HG03025 (cell line): ENCODE measurements around the gene ATP5F1E.
A peak's percentile ranks its signal among the peaks of the same experiment; 100 is the strongest.

Experiments
- ATAC-seq: cut with Tn5 transposase; IDR thresholded peaks from one replicate; pipeline ENCODE4 v1.9.1; 2021; ENCODE audit warnings: mild to moderate bottlenecking, moderate library complexity; ENCODE audit not compliant: unreplicated experiment, low FRiP score

The ATP5F1E gene

DNA sequence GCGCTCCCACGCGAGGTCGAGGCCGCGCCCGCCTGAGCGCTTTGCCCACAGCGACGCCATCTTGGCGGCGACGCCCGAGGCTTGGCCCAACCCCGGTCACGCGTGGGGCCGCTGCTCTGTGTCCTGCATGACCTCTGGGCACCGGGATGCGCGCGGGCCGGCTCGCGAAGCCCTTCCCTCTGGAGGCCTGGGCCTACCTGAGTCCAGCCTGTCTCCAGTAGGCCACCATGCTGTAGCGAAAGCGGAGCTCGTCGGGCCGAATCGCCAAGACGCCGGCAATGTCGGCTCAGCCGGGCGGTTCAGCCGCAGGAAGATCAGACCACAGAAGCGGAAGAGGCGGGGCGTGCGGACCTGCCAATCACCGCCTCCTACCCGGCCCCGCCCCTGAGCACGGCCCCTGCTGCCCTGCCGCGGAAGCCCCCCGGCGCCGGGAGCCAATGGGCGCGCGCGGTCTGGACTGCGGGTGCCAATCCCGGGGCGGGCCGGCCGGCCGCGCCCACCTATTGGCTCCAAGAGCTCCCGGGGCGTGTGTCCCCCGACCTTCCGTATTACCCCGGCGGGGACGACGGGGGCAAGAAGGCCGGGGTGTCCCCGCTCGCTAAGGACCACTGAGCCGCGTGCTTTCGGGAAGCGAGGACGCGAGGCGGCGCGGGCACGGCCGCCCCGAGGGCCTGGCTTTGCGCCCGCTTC, at the start of gene ATP5F1E:
Gene ATP5F1E (minus strand): TSS at position 313 of the 690 bp plus-strand sequence. CDS start 84 bp downstream, at position 229.
- peak; percentile 88 for ATAC-seq

DNA sequence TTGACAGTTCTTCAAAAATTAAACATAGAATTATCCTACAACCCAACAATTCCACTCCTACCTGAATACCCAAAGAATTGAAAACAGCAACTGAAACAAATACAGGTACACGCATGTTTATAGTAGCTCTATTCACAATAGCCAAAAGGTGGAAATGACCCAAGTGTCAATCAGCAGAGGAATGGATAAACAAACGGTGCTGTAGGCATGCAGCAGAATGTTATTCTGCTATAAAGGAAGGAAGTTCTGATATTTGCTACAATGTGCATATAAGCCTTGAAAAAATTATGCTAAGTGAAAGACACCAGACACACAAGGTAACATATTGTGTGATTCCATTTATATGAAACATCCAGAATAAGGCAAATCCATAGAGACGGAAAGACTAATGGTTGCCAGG, 48.9 kb upstream of the ATP5F1E start:
- no peak for ATAC-seq

DNA sequence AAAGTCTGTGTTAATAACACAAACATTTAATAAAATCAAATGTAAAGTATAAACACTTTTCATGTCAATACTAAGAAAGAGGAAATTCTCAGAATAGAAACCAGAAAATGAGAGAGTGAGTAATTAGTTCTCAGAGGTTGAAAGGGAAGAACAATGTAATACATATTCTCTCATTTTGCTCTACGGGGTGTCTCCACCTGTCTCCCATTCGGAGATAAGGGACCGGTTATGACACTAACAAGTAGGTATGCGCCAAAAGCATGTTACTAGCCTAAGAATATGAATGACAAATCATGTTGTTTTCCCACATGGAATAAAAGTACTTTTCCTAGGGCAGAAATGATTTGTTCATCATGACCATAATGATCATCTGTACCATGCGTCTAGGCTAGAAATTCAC, 46.1 kb upstream of the ATP5F1E start:
- ATAC-seq = no peak

DNA sequence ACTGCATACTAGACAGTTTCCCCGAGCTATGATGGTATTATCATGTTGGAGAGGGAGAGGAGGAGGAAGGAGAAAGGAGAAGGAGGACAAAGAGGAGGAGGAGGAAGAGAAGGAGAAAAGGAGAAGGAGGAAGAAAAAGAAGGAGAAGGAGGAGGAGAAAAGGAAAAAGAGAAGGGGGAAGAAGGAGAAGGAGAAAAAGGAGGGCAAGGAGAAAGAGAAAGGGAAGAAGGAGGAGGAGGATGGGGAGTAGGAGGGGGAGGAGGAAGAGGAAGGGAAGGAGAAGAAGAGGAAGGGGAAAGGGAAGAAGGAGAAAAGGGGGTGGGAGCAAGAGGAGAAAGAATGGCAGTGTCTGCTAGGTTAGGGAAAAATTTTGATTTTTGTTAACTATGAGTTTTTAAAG, 45.6 kb upstream of the ATP5F1E start:
- ATAC-seq = no peak

DNA sequence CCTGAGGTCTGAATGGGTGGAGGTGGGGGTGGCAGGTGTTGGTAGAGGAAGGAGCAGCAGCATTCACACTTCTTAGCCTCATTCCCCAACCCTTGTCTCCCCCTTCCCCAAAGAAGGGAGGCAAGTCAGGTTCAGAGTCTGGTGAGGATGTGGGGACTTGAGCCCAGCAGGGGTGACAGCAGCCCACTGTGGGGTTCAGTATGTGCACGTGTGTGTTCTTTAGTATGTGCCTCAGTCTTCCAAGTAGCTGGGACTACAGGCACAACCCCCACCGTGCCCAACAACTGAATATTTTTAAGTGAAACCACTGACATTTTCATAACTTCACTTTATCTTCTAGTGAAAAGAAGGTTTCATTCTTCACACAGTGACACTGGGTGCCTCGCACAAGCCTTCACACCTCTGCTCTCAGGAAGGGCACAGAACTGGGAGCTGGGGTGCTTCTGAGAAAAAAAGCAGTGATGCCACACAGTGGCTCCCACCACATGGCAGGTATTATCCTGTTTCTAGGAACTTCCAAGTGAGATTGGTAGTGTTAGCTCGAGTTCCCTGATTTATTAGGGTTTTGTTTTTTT, 43.9 kb upstream of the ATP5F1E start:
- no peak for ATAC-seq

DNA sequence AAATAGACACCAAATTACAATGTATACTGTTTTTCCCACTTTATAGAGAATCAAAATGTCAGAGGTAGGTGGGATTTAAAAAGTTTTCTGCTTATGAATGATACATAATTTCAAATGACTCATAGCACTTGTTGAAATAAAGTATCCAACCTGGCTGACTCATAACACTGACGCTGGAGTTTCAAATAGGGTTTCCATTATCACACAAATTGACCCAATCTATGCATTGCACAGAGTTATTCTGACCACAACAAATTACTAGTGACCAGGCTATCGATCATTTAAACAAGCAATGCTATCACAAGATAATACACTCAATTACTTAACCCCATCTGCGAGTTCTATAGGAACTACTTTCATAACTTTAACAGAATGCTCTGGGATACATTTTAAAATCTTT, 42.3 kb upstream of the ATP5F1E start:
- no peak for ATAC-seq

DNA sequence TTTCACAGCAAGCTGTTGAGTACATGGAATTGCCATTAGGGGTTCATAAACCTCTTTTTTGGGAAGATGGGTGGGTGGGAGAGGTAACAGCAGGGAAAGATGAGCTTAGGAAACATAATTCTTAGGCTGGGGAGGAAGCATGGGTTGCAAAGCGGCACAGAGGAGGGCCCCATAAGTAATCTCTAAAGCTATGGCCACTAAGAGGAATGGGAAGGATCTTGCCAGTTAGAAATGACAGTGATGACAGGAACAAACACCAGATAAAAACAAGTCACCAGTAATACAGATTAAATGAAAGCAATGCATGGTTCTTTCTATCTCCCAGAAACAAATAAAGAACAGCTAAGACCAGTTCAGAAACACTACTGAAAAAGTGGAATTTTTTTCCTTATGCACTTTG, 41.4 kb upstream of the ATP5F1E start:
- no peak for ATAC-seq

DNA sequence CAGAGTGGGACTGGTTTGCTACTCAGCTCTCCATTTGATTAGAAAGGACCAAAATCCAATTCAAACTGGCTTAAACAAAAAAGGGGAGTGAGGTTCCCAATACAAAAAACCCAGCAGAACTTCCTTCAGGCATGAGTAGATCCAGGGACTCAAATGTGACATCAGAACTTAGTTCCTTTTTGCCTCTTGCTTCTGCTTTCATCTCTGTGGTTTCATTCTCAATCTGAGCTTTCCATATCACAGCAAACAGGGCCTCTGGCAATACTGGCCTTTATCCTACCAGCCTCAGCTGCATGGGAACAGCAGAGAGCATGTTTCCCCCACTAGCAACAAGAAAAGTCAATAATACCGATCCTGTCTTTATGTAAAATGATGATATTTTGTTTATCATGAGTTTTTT, 39.1 kb upstream of the ATP5F1E start:
- no peak for ATAC-seq

DNA sequence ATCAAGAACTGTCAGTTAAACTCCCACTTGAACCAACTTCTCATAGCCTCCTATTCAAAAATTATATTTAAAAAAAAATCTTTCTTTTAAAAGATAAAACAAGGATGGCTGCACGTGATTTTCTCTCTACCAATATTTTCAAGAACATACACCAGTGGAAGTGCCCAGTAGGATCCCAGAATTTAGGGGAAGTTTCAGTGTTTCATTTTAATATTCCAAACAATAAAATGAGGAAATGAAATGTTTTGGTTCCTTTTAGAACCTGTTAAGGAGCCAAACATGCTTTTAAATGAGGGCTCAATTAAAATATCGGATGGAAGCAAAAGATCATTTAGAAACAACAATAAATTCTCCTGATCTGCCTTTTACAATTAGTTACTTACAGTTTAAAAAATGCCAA, 36.9 kb upstream of the ATP5F1E start:
- ATAC-seq = no peak

DNA sequence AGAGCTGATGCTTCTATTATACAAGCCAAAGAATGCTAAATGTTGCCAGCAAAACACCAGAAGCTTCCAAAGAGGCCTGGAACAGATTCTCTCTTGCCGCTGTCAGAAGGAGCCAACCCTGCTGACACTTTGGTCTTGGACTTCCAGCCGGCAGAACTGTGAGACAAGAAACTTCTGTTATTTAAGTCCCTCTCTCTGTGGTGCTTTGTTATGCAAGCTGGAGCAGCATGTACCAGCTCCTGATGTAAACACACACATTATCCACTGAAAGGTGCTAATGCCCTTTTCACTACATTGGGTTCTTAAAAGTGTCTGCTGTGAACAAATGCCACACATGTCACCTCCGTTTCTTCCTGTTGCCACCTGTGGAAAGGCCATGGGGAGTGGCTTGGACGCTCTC, 36.4 kb upstream of the ATP5F1E start:
- ATAC-seq = no peak

DNA sequence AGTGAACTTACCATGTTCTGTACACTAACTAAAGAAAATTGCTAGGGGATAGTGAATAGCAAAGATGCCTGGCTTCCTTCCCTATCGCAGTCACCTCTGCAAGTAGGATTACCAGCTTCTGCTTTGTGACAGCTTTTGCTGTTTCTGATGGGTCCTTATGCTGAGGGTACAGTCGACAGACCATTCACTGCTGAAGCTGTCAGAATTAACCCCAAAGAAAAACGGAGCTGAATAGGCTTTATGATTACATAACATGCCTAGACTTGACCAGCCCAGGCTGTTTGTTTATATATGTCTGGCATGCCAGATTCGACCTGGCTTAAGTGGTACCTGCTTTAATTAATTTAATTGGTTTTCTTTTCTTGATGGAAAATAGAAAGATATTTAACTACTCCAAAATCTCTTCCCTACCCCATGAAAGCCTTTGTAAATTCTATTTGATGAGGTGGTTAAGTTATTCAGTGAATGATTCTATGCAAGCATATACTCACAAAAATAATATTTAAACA, 32.1 kb upstream of the ATP5F1E start:
- ATAC-seq = no peak

DNA sequence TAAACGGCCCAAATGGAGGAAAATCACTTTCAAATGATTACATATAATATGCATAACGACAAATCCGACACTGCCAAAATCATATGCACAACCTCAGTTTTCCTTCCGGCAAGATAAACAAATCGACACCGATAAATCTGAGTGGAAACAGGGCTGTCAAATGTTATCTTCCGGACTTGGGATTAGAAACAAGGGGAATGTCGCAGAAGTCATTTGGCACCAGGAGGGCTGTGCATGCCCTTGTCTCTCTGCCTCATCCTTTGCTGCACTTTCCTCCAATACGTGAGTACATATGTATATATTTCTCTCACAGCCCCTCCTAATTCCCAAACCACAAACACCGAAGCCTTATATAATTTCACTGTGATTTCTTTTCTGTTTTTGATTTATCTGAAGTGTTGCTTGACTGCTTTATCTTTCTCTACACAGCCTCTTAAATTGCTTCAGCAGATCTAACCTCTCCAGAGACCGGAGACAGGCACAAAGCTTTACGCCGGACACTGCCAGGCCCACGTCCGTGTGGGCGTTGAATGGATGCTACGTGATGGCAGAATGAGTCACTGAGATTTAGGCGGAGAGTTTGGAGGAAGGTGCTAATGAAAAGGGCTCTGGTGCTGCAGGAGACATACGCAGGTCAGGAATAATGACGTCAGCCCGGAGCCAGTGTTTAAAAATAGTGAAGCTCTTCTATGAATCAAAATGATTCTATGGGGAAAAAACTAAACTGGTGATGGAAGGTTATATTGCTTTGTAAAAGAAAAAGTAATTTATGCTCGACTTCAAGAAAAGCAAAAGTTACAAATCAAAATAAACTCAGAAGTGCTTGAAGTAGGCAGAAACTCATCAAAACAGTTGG, 31.5 kb upstream of the ATP5F1E start:
- ATAC-seq = no peak

DNA sequence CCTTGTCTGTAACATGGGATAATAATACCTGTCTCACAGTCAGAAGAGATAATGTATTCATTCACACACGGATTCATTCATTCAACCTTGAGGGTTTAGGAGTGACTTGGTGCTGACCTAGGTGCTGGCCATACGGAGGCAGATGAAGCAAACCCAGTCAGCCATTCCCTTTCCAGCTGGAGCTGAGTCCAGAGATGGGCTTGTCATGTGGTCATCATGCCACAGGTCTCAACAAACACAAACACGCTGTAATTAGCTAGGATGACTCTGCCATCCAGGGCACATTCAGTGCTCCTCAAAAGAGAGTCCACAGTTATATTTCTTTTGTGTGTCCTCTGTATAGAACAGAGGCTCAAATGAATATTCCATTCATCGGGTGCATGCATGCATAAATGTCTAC, 29.9 kb upstream of the ATP5F1E start:
- no peak for ATAC-seq

DNA sequence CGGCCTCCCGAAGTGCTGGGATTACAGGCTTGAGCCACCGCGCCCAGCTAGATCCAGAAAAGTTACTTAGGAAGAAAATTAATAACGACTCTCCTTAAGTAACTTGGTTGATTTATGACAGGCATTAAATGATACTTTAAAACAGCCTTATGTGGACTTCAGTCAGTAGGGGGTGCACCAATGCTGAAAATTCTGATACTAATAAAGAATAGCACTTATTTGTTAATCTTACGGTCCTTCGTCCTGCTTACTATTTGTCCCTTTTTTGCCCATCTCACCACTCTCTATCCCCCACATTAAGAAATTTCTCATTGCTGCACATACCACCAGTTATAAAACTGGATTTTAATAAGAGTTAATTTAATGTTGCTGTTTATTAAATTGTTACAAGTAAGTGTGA, 23.2 kb upstream of the ATP5F1E start:
- ATAC-seq = no peak

DNA sequence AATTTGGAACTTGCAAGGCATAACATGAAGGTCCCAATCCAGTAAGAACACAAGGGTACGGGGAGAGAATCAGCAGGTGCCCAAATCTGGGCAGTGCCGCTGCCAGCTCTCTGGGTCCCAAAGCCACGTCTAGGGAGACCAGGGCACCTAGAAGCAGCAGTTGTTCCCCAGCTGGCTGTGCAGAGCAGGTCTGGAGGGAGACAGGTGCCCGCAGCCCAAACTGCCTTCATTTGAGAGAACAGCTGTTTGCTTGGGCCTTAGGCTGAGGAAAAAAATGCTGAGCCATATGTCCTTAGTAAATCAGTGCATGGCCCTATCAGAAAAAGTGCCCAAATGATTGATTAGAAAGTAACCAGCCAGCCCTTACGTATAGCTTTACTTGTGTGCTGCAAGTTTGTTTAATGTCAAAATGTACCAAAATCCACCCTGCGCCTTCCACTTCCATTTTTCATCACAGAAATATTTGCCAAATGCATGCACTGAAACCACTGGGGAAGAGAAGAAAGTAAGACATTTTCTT, 19.6 kb upstream of the ATP5F1E start:
- ATAC-seq = no peak

DNA sequence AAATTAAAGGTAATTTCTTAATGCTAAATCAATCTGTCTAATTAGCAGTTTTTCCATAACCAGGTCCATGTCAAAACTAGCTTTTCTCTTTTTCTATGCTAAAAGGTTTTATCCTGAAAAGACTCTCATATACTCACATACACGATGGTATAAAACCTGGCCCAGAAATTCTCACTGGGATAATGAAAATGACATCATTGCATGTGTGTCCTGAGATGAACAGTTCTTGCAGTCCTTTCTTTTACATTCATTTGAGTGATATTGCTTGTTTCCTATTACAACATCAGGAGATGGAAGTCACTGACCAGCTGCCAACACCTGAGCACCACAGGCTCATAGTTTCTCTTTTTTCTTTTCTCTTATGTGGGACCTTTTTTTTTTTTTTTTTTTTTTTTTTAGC, 18.3 kb upstream of the ATP5F1E start:
- ATAC-seq = no peak

DNA sequence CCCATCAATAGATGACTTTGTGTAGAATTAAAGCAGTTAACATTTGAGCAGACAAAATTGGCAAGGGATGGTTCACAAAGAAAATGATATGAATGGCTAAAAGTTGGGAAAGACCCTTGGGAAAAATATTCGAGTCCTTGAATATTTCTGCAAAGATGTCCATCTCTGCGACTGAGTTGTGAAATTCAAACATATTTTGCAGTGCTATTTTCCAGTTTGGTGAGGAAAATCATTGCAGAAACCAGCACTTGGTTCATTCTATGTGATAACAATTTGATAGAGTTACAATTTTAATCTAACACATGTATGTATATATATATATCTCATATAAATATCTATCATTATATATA, 16.5 kb upstream of the ATP5F1E start:
- no peak for ATAC-seq

DNA sequence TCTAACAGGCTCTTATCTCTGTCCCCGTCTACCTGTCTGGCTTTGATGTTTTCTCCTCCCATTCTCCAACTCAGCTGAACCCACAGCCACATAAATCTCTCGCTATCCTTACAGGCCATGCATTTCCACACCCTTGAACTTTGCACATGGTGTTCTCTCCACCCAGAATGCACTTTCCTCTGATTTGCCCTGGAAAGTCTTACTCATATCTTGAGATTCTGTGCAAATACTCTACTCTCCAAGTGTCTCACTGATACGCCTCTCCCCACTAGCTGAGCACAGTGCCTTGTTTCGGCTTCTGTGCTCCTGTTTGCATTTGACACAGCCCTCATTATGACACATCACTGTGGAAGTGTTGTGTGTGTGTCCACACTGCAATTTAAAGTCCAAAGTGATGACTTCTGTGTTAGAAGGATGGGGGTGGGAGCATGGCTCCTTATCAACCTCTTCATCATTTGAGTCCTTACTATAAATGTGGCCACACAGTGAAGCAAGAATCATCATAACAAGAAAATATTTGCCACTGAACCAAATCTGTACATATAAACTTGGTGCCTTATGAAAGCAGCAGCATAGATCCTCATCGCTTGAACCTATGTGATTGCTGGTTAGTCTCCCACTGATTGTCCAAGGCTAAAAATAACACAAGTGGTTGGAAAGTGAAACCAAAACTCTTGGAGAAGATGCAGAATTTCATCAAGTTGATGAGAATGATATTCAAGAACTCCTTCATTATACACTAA, 16.0 kb upstream of the ATP5F1E start:
- no peak for ATAC-seq

DNA sequence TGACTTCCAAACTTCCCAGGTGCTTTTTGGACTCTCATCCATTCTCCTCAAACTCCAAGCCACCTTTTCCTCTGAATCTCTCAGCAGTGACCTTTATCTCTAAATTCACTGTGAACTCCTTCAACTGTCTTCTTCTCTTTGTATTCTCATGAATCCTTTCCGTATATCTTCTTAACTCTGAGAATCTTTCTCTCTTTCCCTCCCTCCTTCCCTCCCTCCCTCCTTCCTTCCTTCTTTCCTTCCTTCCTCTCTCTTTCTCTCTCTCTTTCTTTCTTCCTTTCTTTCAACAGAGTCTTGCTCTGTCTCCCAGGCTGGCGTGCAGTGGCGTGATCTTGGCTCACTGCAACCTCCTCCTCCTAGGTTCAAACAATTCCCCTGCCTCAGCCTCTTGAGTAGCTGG, 14.7 kb upstream of the ATP5F1E start:
- ATAC-seq = no peak

DNA sequence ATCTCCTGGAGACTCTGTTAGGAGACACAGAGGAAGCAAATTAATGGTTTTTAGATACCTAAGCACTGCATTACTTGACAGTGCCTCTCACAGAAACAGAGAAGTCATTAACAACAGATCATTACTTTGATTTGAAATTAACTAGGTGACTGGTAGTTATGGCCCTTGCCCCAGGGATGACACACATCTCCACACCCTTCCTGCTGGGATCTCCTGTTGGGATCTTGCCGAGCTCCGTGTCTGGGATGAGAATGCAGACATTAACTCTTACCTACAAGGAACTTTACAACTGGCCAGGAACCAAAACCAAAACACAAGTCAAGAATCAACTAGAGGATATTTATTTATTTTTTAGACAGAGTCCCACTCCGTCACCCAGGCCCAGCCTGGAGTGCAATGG, 12.7 kb upstream of the ATP5F1E start:
- ATAC-seq = no peak

DNA sequence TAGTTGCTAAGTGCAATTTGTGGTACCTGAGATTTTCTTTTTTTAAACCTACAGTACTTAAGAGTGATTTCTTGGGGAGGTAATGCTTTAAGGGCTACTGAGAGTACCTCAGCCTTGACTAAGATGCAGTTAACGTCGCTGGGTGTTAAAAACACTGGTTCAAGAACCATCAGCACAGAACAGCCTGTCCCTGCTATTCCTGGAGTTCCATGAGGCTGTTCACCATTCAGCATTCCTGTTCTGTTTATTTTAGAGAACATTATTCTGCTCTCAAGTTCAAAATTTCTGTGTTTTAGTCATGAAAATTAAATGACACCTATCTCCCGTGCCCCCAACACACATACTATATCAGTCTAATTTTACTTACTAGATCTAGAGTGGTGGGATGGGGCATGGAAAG, 12.2 kb upstream of the ATP5F1E start:
- ATAC-seq = no peak
